Measurements from ENCODE around the gene DUSP9.

Gene DUSP9

DNA sequence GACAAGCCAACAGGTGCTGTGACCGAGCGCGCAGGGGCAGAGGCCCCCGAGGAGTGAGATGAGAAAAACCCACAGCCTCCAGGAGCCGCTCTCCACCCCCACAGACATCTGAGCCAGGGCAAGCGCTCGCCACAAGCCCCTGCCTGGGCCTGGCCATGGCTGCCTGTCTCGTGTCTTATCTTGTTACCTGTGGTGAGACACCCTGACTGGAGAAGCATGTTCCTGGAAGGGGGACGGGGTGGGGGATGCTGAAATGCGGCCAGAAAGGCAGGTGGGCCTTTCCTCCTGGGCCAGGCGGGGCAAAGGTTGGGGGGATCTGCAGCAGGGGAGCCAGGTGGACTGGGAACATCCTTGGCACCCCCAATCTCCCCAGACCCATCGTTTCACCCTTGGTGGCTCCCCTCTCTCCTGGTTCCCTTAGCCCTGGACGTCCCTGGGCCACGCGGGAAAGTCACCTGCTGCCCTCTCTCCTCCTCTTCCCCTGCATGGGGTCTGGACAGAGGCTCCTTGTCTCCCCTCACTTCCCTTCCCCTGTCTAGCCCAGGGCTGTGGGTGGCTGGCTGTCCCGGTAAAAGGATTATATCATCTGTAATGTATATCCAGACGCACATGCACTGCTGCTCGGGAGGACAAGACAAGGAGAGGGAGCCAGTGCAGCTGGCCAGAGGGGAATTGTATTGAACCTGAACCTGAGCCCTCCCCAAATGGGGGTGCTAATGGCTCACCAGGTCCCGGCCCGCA, 8.4 kb upstream of the DUSP9 start:
- Mint-ChIP-seq H3K27me3 (peaks cover 10% of the 10 kb centered on the region), H3K36me3 (ENCODE audit: low read depth) (no peaks in the 10 kb centered on the region), H3K9me3 (no peaks in the 10 kb centered on the region), H3K4me1 (ENCODE audit: low read depth) (peaks cover 9% of the 10 kb centered on the region), H3K4me3 (no peak overlapping the region), H3K27ac (no peak overlapping the region)

DNA sequence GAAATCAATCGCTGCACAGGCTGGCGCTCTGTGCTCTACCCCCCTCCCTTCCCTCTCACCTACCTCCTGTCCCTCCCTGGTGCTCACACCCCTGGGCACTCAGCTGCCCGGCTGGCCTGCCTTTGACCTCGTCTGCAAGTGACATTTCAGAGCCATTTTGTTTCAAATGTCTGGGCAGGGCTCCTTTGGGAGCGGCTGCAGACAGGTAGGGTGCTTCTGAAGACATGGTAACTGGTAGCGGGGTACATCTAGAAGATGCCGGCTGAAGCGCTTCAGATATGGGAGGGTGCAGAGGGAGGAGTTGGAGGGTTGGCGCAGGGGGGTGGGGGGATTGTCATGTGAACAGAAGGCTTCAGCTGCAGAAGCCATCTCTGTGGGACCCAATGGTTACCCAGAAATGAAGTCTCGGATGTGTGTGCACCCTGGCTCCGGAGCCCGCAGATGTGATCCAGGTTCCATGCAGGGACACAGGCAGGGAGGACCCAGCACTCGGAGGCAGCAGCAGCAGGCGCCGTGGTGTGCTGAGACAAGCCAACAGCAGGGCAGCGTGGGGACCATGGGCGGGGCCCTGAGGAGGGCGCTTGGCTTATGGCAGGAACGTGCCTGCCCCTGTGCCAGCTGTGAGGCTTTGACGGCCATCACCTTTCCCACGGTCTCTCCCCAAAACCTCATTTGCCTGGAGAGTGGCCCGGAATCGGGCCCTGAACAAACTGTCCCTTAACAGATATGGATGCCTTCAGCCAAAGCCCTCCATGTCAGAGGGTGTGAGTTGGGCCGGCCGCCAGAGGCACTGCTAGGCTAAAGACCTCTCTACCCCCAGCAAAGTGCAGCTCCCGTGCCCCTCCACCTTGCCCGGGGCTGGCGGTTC, 7.6 kb upstream of the DUSP9 start:
- no peaks in the 10 kb centered on the region for H3K36me3 Mint-ChIP-seq (ENCODE audit: low read depth)
- peaks cover 9% of the 10 kb centered on the region for H3K4me1 Mint-ChIP-seq (ENCODE audit: low read depth)
- no peak overlapping the region for H3K27ac Mint-ChIP-seq
- no peak overlapping the region for H3K4me3 Mint-ChIP-seq
- no peaks in the 10 kb centered on the region for H3K9me3 Mint-ChIP-seq
- H3K27me3 Mint-ChIP-seq = peaks cover 10% of the 10 kb centered on the region

DNA sequence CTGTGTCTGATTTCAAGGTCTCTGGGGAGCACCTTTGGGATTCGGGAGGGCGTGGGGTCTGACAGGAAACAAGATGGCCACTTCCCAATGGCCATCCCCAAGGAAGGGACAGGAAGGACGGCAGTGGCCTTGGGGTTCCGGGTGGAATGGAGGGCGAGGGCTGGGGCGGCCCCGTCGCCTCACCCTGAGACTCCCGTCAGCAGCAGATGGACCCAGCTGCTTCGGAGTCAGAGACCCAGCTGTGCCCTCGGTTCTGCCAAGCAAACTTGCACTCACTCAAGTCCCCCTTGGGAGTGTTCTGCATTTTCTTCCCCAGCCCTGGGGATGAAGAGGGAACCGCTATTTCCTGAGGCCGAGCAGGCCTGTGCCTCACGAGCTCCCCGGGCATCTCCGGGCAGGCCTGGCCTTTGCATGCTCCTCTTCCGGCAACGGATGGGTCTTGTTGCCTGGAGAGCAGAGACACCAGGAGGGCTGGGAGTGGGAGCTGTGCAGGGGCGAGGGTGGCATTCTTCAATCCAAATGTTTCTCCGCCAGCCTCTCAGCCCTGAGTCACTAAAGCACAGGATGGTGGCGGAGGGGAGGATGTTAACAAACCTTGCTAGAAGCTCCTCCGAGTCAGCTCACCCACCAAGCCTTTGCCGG, 6.8 kb upstream of the DUSP9 start:
- peaks cover 16% of the 10 kb centered on the region for H3K27me3 Mint-ChIP-seq
- H3K27ac Mint-ChIP-seq = no peak overlapping the region
- H3K4me3 Mint-ChIP-seq = no peak overlapping the region
- no peaks in the 10 kb centered on the region for H3K9me3 Mint-ChIP-seq
- H3K4me1 Mint-ChIP-seq (ENCODE audit: low read depth) = peaks cover 9% of the 10 kb centered on the region
- no peaks in the 10 kb centered on the region for H3K36me3 Mint-ChIP-seq (ENCODE audit: low read depth)

DNA sequence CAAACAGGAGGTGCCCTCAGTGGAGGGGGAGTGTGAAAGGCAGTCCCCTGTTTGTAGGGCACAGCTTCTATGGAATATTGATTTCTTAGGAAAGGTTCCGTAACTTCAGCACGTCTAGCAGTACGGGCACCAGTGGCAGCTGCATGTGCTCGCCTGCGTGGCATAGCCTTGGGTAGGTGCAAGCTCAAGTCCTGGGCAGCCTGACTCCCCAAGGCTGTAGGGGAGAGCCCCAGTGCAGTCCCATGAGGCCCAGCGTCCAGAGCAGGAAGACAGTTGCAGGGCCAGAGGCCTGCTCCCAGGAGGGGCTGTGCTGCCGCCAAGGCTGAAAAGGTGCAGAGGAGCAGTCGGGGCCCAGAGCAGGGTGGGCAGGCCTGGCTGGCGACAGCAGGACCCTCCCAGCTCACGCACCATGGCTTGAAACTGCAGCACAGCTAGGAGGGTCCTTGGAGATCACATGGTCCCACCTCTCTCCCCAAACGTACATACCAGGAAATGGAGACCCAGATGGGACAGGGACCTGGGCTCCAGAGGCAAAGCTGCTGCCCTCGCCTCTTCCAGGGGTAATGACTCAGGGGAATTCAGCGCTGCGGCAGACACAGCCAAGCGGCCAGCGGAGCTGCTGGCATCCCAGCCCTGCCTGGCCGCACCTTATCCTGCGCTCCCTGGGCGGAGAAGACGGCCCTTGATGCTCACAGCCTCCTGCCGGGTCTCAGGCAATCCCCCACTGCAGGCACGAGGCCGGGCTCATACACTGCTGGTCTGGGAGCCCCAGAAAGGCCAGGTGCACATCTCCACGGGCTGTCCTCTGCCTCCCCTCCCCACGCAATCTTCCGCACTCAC, 6.0 kb upstream of the DUSP9 start:
- H3K27me3 Mint-ChIP-seq = peaks cover 24% of the 10 kb centered on the region
- no peak overlapping the region for H3K4me3 Mint-ChIP-seq
- peaks cover 9% of the 10 kb centered on the region for H3K4me1 Mint-ChIP-seq (ENCODE audit: low read depth)
- H3K9me3 Mint-ChIP-seq = no peaks in the 10 kb centered on the region
- no peaks in the 10 kb centered on the region for H3K36me3 Mint-ChIP-seq (ENCODE audit: low read depth)
- H3K27ac Mint-ChIP-seq = no peak overlapping the region

DNA sequence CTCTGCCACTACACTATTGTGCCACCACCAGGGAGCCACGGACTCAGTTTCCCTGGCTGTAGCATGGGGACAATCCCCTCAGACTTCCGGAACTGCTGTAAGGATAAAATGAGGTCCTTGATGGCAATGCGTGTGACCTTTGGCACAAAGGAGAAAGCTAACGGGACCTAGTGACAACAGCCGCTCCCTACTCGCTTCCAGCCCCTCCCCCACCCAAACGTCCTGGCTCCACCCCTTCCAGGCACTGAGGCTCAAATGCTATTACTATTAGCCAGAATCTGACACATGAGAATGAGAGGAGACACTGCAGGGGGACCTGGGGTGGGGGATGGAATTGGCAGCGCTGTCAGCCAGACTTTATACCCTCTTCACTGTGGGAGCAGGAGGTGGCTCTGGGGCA, 5.4 kb upstream of the DUSP9 start:
- H3K9me3 Mint-ChIP-seq = no peaks in the 10 kb centered on the region
- peaks cover 9% of the 10 kb centered on the region for H3K4me1 Mint-ChIP-seq (ENCODE audit: low read depth)
- no peak overlapping the region for H3K4me3 Mint-ChIP-seq
- no peak overlapping the region for H3K27ac Mint-ChIP-seq
- no peaks in the 10 kb centered on the region for H3K36me3 Mint-ChIP-seq (ENCODE audit: low read depth)
- H3K27me3 Mint-ChIP-seq = peaks cover 29% of the 10 kb centered on the region

DNA sequence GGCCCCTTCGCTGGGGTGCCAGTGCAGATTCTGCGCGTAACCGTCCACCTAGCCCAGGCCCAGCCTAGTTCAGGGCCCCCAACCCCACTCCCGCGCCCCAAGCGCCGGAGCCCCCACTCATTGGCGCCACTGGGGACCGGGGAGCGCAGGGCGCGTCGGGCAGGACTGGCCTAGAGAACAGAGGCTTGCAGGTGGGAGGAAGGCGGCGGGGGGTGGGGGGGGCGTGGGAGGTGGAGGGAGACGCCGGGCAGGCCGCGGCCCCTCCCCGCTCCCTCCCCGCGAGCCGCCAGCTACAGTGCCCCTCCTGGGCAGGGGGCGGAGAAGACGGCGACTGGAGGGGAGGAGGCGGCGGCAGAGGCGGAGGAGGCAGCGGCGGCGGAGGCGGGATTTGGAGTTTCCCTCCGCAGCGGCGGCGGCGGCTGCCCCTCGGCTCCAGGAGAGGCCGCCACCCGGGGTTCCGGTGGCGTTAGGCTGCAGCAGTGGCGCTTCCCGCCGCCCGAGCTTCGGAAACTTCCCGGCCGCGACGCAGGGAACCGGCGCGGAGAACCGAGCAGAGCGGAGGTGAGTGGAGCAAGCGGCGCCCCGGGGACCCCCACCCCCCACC, 4.8 kb upstream of the DUSP9 start:
- Mint-ChIP-seq H3K9me3 (no peaks in the 10 kb centered on the region), H3K27ac (no peak overlapping the region), H3K4me3 (no peak overlapping the region), H3K36me3 (ENCODE audit: low read depth) (no peaks in the 10 kb centered on the region), H3K4me1 (ENCODE audit: low read depth) (peaks cover 9% of the 10 kb centered on the region), H3K27me3 (peaks cover 29% of the 10 kb centered on the region)

DNA sequence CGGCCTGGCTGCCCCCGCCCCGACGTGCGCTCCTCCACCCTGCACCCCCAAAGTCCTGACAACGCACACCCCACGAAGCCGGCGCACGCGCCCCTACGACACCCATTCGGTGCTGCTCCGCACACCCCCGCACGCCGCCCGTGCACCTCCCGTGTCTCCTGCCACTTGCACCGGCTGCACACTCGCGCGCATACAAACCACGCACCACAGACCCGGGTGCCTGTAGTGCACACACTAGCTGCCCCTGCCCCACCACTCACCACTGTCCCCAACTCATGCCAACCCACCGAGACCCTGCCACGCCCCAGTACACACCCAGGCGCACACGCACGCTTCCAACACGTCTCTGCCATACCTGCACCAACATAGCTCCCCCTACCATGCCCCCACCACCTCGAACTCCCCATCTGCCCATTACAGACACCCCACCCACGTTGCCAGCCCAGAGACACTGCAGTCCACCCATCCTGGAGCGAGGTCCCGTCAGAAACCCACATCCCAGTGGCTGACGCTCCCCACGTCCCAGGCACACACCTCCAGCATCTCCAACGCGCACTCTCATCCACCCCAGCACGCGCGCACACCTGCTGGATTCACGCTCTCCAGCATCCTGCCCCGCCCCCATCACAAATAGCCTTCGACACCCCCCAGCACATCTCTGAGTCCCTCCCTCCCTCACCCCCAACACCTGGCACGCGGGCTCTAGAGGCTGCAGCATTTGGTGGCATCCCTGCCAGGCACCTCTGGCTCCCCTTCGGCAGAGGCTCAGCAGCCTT, 4.2 kb upstream of the DUSP9 start:
- Mint-ChIP-seq H3K27ac (no peak overlapping the region), H3K9me3 (no peaks in the 10 kb centered on the region), H3K27me3 (peaks cover 29% of the 10 kb centered on the region), H3K36me3 (ENCODE audit: low read depth) (no peaks in the 10 kb centered on the region), H3K4me1 (ENCODE audit: low read depth) (peaks cover 9% of the 10 kb centered on the region), H3K4me3 (peak overlapping the region; percentile 10)

DNA sequence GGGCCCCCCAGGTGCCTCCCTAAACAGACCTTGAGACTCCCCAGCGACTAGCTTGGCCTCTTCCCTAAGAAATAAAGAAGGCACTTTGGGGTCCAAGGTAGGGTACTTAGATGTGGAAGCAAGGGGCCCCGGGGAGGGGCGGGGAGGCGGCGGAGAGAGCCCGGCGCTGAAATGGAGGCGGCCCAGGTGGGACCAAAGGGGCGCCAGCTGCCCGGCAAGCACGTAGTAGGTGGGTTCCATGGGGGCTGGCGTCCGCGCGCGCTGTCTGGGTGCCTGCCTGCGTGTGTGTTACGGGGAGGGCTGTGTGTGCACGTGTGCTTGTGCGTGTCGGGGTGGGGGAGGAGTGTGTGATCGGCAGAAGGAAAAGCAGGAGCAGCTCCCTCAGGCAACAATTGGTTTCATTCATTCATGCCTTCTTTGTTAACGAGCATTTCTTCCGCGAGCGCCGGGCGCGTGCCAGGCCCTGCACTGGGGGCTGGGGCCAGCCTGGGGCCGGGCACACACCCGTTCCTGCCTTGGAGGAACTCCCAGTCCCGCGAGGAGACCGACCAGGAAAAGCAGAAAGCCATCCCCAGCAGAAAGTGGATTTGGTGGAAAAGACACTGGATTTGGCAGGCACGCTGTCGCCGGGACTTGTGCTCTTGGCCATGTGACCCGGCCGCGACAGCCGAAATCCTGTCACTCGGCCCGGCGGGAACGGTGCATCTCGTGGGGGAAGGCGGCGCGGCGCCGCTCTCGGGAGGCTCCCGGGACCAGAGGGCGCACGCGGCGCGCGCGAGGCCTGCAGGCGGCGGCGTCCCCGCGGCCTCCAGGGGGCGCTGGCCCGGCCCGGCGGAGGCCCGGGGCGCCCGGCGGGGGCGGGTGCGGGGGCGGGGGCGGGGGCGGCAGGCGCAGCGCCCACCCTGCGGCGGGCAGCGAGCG, 3.3 kb upstream of the DUSP9 start:
- Mint-ChIP-seq H3K27me3 (peaks cover 33% of the 10 kb centered on the region), H3K36me3 (ENCODE audit: low read depth) (no peaks in the 10 kb centered on the region), H3K4me3 (no peak overlapping the region), H3K27ac (no peak overlapping the region), H3K4me1 (ENCODE audit: low read depth) (peaks cover 9% of the 10 kb centered on the region), H3K9me3 (no peaks in the 10 kb centered on the region)

DNA sequence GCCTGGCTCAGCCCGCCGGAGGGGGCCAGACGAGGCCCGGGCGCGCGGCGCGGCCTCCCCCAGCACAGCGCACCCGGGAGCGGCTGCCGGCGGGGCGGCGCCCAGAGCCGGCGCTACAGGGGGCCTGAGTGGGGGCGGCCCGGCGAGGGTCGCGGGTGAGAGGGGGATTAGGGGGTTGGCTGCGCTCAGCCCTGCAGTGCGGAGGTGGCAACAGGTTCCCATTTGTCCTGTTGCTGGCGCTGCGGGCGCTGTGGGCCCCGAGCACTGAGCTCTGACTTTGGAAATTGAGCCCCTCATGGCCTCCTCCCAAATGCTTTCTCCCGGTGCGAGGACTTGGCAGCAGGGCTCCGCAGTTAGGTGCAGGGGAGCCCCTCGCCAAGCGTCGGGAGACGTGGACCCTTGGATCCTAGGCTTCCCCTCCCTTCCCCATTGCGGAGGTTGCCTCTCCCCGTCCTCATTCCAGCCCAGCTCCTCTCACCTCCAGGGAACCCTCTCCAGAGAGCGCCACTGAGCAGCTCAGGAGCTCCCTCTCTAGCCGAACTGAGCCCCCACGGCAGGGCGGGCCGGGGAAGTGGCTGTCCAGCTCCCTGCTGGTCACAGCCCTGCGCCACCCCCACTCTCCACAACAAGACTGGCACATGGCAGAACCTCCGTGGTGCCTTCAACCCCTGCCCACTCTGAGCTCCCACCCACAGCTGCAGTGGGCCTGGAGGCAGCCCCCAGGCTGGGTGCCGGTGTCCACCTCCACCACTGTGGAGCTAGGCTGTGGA, 2.5 kb upstream of the DUSP9 start:
- H3K27me3 Mint-ChIP-seq = peaks cover 35% of the 10 kb centered on the region
- no peak overlapping the region for H3K4me3 Mint-ChIP-seq
- no peak overlapping the region for H3K27ac Mint-ChIP-seq
- H3K4me1 Mint-ChIP-seq (ENCODE audit: low read depth) = peaks cover 9% of the 10 kb centered on the region
- H3K36me3 Mint-ChIP-seq (ENCODE audit: low read depth) = no peaks in the 10 kb centered on the region
- no peaks in the 10 kb centered on the region for H3K9me3 Mint-ChIP-seq

DNA sequence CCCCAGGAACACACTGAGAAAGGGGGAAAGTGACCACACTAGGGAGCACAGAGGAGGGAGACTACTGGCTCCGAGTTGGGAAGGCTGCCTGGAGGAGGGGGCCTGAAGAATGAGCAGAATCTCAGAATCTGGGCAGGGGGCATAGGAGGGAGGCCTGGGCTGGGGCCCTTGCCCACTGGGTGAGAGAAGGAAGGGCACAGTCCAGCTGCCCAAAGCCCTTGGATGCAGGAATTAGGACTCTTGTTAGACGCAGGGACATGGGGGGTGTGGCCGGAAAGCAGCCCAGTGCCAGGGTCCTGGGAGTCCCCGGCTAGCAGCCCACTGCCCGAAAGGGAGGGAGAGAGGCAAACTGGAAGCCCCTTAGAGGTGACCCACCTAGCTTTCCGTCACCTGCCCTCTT, 1.9 kb upstream of the DUSP9 start:
- no peak overlapping the region for H3K27ac Mint-ChIP-seq
- H3K36me3 Mint-ChIP-seq (ENCODE audit: low read depth) = no peaks in the 10 kb centered on the region
- H3K4me1 Mint-ChIP-seq (ENCODE audit: low read depth) = peaks cover 9% of the 10 kb centered on the region
- no peaks in the 10 kb centered on the region for H3K9me3 Mint-ChIP-seq
- H3K4me3 Mint-ChIP-seq = no peak overlapping the region
- peaks cover 35% of the 10 kb centered on the region for H3K27me3 Mint-ChIP-seq

DNA sequence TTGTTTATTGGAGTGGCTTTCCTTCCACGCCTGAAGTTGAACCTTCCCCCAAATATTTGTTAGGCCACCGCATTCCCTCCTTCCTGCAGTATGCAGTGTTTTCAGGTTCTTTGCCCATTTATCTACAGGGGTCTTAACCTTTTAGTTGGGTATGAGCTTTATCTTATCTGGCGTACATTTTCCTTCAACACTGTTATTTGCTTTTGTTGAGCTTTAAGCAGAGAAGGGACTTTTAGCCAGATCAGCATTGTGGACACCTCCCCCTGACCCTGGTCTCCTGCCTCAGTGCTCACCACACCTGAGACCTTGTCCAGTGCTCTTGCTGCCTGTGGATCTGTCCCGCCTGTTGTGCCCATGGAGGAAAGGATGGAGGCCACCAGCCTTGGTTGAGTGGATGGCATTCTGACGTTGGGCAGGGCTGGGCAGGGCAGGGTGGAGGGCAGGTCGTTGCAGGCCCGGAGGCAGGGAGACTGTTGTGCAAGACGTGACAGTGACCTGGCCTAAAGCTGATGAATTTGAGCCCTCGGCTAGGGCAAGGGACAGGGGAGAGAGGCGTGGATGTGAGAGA, 998 bp upstream of the DUSP9 start:
- Mint-ChIP-seq H3K4me1 (ENCODE audit: low read depth) (peaks cover 9% of the 10 kb centered on the region), H3K4me3 (no peak overlapping the region), H3K36me3 (ENCODE audit: low read depth) (no peaks in the 10 kb centered on the region), H3K27me3 (peaks cover 35% of the 10 kb centered on the region), H3K27ac (no peak overlapping the region), H3K9me3 (no peaks in the 10 kb centered on the region)
